ENCODE data around the gene LONRF3. TPM values are rescaled to one million over a fixed set of nuclear protein-coding genes. Genes with fewer than 3 reads are reported as not detected.

LONRF3 gene
- total RNA-seq, 2 donors from 2014 or later, result 15.3 to 18.8 TPM

DNA sequence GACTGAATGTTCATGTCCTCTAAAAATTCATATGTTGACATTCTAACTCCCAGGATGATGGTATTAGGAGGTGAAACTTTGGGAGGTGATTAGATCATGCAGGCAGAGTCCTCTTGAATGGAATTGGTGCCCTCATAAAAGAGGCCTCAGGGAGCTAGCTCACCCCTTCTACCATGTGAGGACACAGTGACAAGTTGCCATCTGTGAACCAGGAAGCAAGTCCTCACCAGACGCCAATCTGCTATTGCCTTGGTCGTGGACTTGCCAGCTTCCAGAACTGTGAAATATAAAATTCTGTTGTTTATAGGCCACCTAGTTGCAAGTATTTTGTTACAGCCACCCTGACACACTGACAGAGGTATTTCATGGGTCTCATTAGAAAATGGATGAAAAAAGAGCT, 28.5 kb upstream of the LONRF3 start:
- 74 to 79% methylated on average over 2 of the region's 2 CpGs for WGBS, 2 donors
- Histone ChIP-seq H3K27ac (no peak overlapping the region), H3K36me3 (replicated peaks in 1 of 2; ENCODE audit: insufficient read depth in 1 of 2, low read depth in 2 of 2) (no peaks in the 10 kb centered on the region), H3K4me1 (no peaks in the 10 kb centered on the region), H3K9me3 (no peaks in the 10 kb centered on the region), H3K27me3 (no peaks in the 10 kb centered on the region), H3K4me3 (no peak overlapping the region)
- intact Hi-C loops (cut with DNase I), result no loop called here
- DNase-seq (no peak), ATAC-seq (no peak)
- TF ChIP-seq, protein P1, sequence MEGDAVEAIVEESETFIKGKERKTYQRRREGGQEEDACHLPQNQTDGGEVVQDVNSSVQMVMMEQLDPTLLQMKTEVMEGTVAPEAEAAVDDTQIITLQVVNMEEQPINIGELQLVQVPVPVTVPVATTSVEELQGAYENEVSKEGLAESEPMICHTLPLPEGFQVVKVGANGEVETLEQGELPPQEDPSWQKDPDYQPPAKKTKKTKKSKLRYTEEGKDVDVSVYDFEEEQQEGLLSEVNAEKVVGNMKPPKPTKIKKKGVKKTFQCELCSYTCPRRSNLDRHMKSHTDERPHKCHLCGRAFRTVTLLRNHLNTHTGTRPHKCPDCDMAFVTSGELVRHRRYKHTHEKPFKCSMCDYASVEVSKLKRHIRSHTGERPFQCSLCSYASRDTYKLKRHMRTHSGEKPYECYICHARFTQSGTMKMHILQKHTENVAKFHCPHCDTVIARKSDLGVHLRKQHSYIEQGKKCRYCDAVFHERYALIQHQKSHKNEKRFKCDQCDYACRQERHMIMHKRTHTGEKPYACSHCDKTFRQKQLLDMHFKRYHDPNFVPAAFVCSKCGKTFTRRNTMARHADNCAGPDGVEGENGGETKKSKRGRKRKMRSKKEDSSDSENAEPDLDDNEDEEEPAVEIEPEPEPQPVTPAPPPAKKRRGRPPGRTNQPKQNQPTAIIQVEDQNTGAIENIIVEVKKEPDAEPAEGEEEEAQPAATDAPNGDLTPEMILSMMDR (IDR thresholded peaks at IDR 0.05), result no peak
- TF ChIP-seq POLR2A (IDR thresholded peaks at IDR 0.05), result no peak

DNA sequence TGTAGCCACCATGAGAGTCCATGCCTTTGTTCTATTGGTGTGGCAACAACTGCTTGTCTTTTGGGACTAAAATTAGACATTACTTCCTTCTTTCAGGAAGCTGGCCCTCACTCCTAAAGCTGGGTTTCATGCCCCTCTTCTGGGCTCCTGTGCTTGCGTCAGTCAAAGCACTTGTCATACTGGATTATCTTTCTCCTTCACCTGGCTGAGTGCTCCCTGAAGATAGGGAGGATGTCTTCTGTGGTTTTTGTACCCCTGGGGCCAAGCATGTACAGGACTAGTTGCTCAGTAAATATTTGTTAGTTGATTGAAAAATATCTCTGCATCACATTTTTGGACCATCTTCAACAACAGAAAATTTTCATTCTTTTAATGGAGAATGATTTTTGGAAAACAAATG, 26.1 kb upstream of the LONRF3 start:
- H3K27me3 ChIP-seq, result no peaks in the 10 kb centered on the region
- H3K4me1 ChIP-seq, result no peaks in the 10 kb centered on the region
- no peak for TF ChIP-seq POLR2A (IDR thresholded peaks at IDR 0.05)
- TF ChIP-seq, protein P1 (IDR thresholded peaks at IDR 0.05), result no peak
- no peak overlapping the region for H3K4me3 ChIP-seq
- ATAC-seq, result no peak
- DNase-seq, result no peak
- H3K36me3 ChIP-seq (replicated peaks in 1 of 2; ENCODE audit: insufficient read depth in 1 of 2, low read depth in 2 of 2), result no peaks in the 10 kb centered on the region
- WGBS, 2 donors, result 40 to 86% methylated on average over 1 of the region's 1 CpG
- H3K27ac ChIP-seq, result no peak overlapping the region
- intact Hi-C loops (cut with DNase I), result no loop called here
- H3K9me3 ChIP-seq, result no peaks in the 10 kb centered on the region

DNA sequence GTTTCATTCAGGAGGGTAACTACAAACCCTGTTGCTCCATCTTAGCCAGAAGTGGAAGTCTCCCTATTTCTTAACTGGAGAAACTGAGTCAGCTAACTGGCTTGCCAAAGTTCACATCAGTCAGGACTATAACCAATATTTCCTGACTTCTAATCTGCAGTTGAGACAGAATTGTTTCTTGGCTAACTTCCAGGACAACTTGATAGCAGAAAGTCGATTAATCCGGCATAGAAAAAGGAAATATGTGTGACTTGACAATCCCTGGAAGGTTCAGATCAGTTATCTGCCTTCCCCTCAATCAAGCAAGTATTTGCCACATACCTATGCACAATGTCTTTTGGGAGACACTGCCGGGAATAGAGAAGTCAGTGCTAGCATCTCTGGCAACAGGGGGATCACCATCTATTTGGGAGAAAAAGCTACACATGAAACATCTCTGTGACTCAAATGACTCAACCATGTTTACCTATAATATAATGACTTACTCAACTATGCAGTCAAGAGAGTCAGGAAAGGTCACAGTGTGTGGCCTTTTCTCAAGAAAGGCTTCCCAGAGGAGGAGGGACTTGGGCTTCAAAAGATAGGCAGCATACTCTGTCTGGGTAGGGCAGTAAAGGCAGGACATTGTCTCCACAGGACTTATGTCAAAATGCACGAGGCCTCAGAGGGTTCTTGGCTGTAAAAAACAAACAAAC, 12.4 kb upstream of the LONRF3 start:
- no peaks in the 10 kb centered on the region for H3K36me3 ChIP-seq (replicated peaks in 1 of 2; ENCODE audit: insufficient read depth in 1 of 2, low read depth in 2 of 2)
- ATAC-seq, result no peak
- DNase-seq, result no peak

DNA sequence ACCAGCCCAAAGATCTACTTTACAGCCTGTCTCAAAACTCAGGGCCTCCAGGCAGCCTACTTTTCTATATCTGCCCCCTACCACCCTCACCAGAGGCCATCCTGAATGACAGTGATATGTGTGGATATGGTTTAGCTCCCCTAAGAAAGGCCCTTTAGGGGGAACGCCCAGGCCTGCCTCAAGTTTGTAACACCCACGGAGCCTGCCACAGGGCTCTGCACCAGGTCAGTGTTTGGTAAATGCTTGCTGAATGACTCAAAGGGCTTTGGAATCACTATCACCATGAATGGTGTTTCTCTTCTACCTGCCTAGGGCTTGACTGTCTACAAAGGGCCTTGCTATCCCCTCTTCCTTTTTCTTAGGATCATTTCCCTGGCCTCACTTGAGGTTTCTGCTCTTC, 11.3 kb upstream of the LONRF3 start:
- ATAC-seq (no peak), DNase-seq (no peak)
- no peak overlapping the region for H3K4me3 ChIP-seq
- intact Hi-C loops (cut with DNase I), result no loop called here
- H3K36me3 ChIP-seq (replicated peaks in 1 of 2; ENCODE audit: insufficient read depth in 1 of 2, low read depth in 2 of 2), result no peaks in the 10 kb centered on the region
- H3K27me3 ChIP-seq, result no peaks in the 10 kb centered on the region
- H3K27ac ChIP-seq, result no peak overlapping the region
- no peaks in the 10 kb centered on the region for H3K4me1 ChIP-seq
- no peak for TF ChIP-seq POLR2A (IDR thresholded peaks at IDR 0.05)
- TF ChIP-seq, protein P1 (IDR thresholded peaks at IDR 0.05), result no peak
- 72 to 100% methylated on average over 1 to 2 of the region's 2 CpGs for WGBS, 2 donors
- H3K9me3 ChIP-seq, result no peaks in the 10 kb centered on the region

More for the DNA sequence above, 12.4 kb upstream of the LONRF3 start:
- H3K4me1 ChIP-seq, result no peaks in the 10 kb centered on the region
- intact Hi-C loops (cut with DNase I), result no loop called here
- whole genome bisulfite sequencing, 2 donors, result 43 to 48% methylated on average over 4 of the region's 4 CpGs
- TF ChIP-seq, protein P1 (IDR thresholded peaks at IDR 0.05), result no peak
- no peak for TF ChIP-seq POLR2A (IDR thresholded peaks at IDR 0.05)
- H3K9me3 ChIP-seq, result no peaks in the 10 kb centered on the region
- no peaks in the 10 kb centered on the region for H3K27me3 ChIP-seq
- no peak overlapping the region for H3K27ac ChIP-seq
- no peak overlapping the region for H3K4me3 ChIP-seq

DNA sequence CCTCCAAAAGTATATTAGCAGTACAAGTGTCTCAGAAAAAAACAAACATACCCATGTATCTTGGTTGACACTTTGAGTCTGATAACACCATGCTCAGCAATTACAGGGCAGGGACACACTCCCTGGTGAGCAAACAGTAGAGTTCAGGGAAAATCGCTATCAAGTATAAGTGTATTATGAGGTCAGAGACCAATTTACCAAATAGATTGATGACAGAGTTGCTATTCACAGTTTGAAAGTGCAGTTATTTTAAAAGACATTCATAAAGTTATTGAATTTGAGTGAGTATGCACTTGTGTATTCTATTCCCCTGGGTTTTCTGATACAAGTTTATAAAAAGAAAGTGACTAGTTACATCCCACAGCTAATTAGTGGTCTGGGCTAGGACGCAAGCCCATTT, 10.2 kb upstream of the LONRF3 start:
- DNase-seq, result no peak
- Histone ChIP-seq H3K27me3 (no peaks in the 10 kb centered on the region), H3K36me3 (replicated peaks in 1 of 2; ENCODE audit: insufficient read depth in 1 of 2, low read depth in 2 of 2) (no peaks in the 10 kb centered on the region), H3K4me3 (no peak overlapping the region), H3K4me1 (no peaks in the 10 kb centered on the region), H3K27ac (no peak overlapping the region), H3K9me3 (no peaks in the 10 kb centered on the region)
- no peak for ATAC-seq
- TF ChIP-seq, protein P1 (IDR thresholded peaks at IDR 0.05), result no peak
- no peak for TF ChIP-seq POLR2A (IDR thresholded peaks at IDR 0.05)
- intact Hi-C loops (cut with DNase I), result no loop called here
- 53 to 54% methylated on average over 2 of the region's 2 CpGs for WGBS, 2 donors

Data from body of pancreas (tissue), 4 donors.